ENCODE data around the gene FOXO3. TPM values are rescaled to one million over a fixed set of nuclear protein-coding genes. Genes with fewer than 3 reads are reported as not detected.
"Not testable (repeated sequence)": the region's sequence is repeated elsewhere in the genome, so short reads cannot be mapped to it uniquely, and the experiment has no call there.

FOXO3 gene
- polyA plus RNA-seq, 1 experiment, result 25.4 TPM

- TF ChIP-seq CTCF (IDR thresholded peaks at IDR 0.05; ENCODE audit: insufficient read depth, low read depth, low read length), result no peak
- Histone ChIP-seq H3K36me3 (ENCODE audit: control insufficient read depth, insufficient read depth, low read length) (no peaks in the 10 kb centered on the region), H3K27me3 (ENCODE audit: control insufficient read depth, insufficient read depth, low read length) (no peaks in the 10 kb centered on the region), H3K4me3 (ENCODE audit: low read depth, low read length) (peak overlapping the region; percentile 89)
- CTCF ChIA-PET, result interaction anchor here (0.6 to 6.6 kb wide), 7 partner anchors 10 to 514 kb away, joined by 3 to 28 read pairs (median 5); no protein-coding TSS in a partner anchor
- DNase-seq (ENCODE audit: low read depth), result no peak
- POLR2A ChIA-PET, result interaction anchor here (0.5 to 1.0 kb wide), 3 partner anchors 94 to 540 kb away, joined by 3 to 13 read pairs (median 4); no protein-coding TSS in a partner anchor
Measured at GRCh38 chr6:108559884-108560462, 744 bp upstream of the FOXO3 start.

- CTCF ChIA-PET, result interaction anchor here (0.6 to 1.6 kb wide), 4 partner anchors 19 to 333 kb away, joined by 3 read pairs; no protein-coding TSS in a partner anchor
- not testable (repeated sequence) for DNase-seq (ENCODE audit: low read depth)
- peak overlapping the region; percentile 89 for H3K4me3 ChIP-seq (ENCODE audit: low read depth, low read length)
Measured at GRCh38 chr6:108561309-108561647, 561 bp downstream of the FOXO3 start.

DNA sequence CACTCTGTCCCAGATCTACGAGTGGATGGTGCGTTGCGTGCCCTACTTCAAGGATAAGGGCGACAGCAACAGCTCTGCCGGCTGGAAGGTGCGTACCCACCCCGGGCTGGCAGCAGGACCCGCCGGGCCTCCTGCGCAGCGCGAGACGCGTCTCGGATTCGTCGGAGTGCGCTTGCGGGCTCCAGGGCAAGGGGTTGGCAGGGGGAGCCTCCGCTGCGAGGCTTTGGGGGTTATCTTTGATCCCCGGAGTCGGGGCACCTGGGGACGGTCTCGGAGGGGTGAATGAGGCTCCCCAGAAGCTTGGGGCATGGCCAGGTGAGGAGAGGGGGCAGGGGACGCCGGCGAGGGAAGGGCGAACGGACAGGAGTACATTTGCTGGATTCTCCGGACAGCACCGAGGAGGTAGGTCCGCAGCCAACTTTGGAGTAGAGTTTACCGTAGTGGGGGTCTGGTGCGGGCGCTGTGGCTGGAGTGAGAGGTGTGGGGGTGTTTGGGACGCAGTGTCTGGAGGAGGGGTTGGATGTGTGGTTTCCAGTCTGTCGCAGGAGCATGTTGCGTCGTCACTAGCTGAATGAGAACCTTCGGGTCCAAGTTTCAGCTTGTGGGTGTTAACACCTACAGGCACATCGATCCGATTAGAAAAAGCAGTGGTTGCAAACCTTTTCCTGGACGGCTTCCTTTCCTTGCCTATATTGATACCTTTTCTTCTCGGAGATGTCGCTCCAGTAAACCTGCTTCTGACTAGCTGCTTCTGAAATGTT is 1.2 kb downstream of the FOXO3 start:
- Histone ChIP-seq H3K27me3 (ENCODE audit: control insufficient read depth, insufficient read depth, low read length) (no peaks in the 10 kb centered on the region), H3K36me3 (ENCODE audit: control insufficient read depth, insufficient read depth, low read length) (no peaks in the 10 kb centered on the region), H3K4me3 (ENCODE audit: low read depth, low read length) (peak overlapping the region; percentile 89)
- no peak for TF ChIP-seq CTCF (IDR thresholded peaks at IDR 0.05; ENCODE audit: insufficient read depth, low read depth, low read length)
- ChIA-PET POLR2A (no interaction called here), CTCF (interaction anchor here (0.6 to 1.6 kb wide), 3 partner anchors 20 to 331 kb away, joined by 3 read pairs; no protein-coding TSS in a partner anchor)
- no peak for DNase-seq (ENCODE audit: low read depth)

More at GRCh38 chr6:108561309-108561647, 561 bp downstream of the FOXO3 start:
- POLR2A ChIA-PET; H3K36me3 ChIP-seq (ENCODE audit: control insufficient read depth, insufficient read depth, low read length); H3K27me3 ChIP-seq (ENCODE audit: control insufficient read depth, insufficient read depth, low read length): not testable (repeated sequence)

DNA sequence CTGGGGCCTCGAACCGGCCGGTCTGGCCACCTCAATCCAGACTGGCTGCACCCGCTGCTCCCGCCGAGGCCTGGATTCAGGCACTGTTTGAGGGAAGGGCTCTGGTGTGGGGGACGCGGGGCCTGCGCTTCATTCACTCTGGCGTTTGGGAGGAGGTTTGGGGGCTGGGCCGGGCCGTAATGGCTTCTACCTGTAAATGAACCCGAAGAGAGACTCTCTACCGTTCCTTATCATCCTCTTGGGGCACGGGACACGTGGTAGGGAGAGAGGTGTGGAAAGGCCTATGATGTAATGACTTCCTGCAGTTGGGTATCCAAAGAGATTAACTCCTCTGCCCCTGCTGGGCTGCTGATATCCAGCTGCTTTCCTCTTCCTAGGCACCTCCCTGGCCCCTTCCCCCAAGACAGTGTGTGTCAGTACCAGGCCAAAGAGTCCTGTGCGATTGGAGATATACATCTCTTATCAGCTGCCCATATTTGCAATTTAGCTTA is 1.8 kb downstream of the FOXO3 start:
- Histone ChIP-seq H3K27me3 (ENCODE audit: control insufficient read depth, insufficient read depth, low read length) (no peaks in the 10 kb centered on the region), H3K4me3 (ENCODE audit: low read depth, low read length) (peak overlapping the region; percentile 89), H3K36me3 (ENCODE audit: control insufficient read depth, insufficient read depth, low read length) (peaks cover 3% of the 10 kb centered on the region)
- POLR2A ChIA-PET, result no interaction called here
- TF ChIP-seq CTCF (IDR thresholded peaks at IDR 0.05; ENCODE audit: insufficient read depth, low read depth, low read length), result no peak
- no peak for DNase-seq (ENCODE audit: low read depth)
- CTCF ChIA-PET, result interaction anchor here (1.1 to 1.6 kb wide), 2 partner anchors 26 to 331 kb away, joined by 3 read pairs; no protein-coding TSS in a partner anchor

DNA sequence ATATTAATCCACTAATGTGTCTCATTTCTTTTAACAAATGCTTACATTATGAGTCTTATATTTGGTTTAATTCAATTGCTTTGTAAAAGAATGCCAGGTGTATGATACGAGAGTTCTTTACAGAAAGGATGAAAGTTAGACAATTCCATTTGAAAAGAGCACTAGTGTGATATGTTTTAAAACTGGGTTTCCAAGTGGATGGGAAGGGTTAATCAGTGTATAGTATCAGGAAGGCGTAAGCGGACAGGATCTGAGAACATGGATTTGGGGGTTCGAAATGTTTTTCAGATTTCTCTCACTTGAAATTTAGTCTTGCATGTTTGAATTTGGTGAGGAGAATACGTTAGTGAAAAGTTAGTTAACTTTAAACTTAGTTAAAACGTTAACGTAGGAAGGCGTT is 2.6 kb downstream of the FOXO3 start:
- peak overlapping the region; percentile 89 for H3K4me3 ChIP-seq (ENCODE audit: low read depth, low read length)
- peaks cover 3% of the 10 kb centered on the region for H3K36me3 ChIP-seq (ENCODE audit: control insufficient read depth, insufficient read depth, low read length)
- TF ChIP-seq CTCF (IDR thresholded peaks at IDR 0.05; ENCODE audit: insufficient read depth, low read depth, low read length), result no peak
- ChIA-PET POLR2A (no interaction called here), CTCF (no interaction called here)
- DNase-seq (ENCODE audit: low read depth), result no peak
- H3K27me3 ChIP-seq (ENCODE audit: control insufficient read depth, insufficient read depth, low read length), result no peaks in the 10 kb centered on the region

Data from BJ (cell line).